Brain microvascular endothelial cell (primary cell): ENCODE data around the gene NCMAP.
"Not testable (repeated sequence)": the region's sequence is repeated elsewhere in the genome, so short reads cannot be mapped to it uniquely, and the experiment has no call there.

Experiments used
- DNase-seq: peaks from one replicate; pipeline ENCODE4 v3.0.0-alpha.2; 2020
- H3K27ac ChIP-seq: fragments of 250-450 bp; sonication (Bioruptor Pico); 2 replicates; pipeline ENCODE4 v1.5.1; 2020; ENCODE audit warnings: mild to moderate bottlenecking, moderate library complexity
- H3K27me3 ChIP-seq: fragments of 250-450 bp; sonication (Bioruptor Pico); replicated peaks from 2 replicates; pipeline ENCODE4 v1.5.1; 2020; ENCODE audit warnings: mild to moderate bottlenecking
- H3K36me3 ChIP-seq: fragments of 250-450 bp; sonication (Bioruptor Pico); replicated peaks from 2 replicates; pipeline ENCODE4 v1.5.1; 2020; ENCODE audit warnings: mild to moderate bottlenecking
- H3K4me3 ChIP-seq: 2 replicates; pipeline ENCODE4 v1.5.1; 2011; ENCODE audit warnings: low read depth, mild to moderate bottlenecking, control low read depth, low read length, moderate library complexity
- CTCF ChIP-seq: IDR thresholded peaks from 2 replicates; pipeline ENCODE4 v1.5.1; 2011; ENCODE audit warnings: low read depth, mild to moderate bottlenecking, moderate library complexity, low read length, control low read depth, inconsistent platforms; ENCODE audit errors: missing control alignments
- in situ Hi-C: cut with HindIII; loops from 2 replicates; pipeline ENCODE4 v1.10.0; 2017; ENCODE audit warnings: low sequenced_read_pairs, low pct_ligation_motif_present

NCMAP gene

GRCh38 chr1:24547195-24547594 is 8.7 kb upstream of the NCMAP start:
- H3K27me3 ChIP-seq, result peaks cover 10% of the 10 kb centered on the region
- H3K4me3 ChIP-seq, result no peak overlapping the region
- DNase-seq, result no peak
- H3K27ac ChIP-seq, result no peak overlapping the region
- in situ Hi-C loops, result no loop called here
- no peak for TF ChIP-seq CTCF
- no peaks in the 10 kb centered on the region for H3K36me3 ChIP-seq

- no peak for DNase-seq
- Histone ChIP-seq H3K27ac (no peak overlapping the region), H3K4me3 (no peak overlapping the region), H3K36me3 (no peaks in the 10 kb centered on the region), H3K27me3 (peaks cover 10% of the 10 kb centered on the region)
- TF ChIP-seq CTCF, result no peak
- in situ Hi-C loops, result no loop called here
Measured at GRCh38 chr1:24548070-24548469, 7.8 kb upstream of the NCMAP start.

- peaks cover 10% of the 10 kb centered on the region for H3K27me3 ChIP-seq
- H3K36me3 ChIP-seq, H3K4me3 ChIP-seq, DNase-seq, in situ Hi-C loops, H3K27ac ChIP-seq: not testable (repeated sequence)
Measured at GRCh38 chr1:24549210-24549609, 6.7 kb upstream of the NCMAP start.

- no peak for DNase-seq
- H3K27me3 ChIP-seq, result peaks cover 15% of the 10 kb centered on the region
- in situ Hi-C loops, result no loop called here
- H3K4me3 ChIP-seq, result no peak overlapping the region
- H3K27ac ChIP-seq, result no peak overlapping the region
- H3K36me3 ChIP-seq, result no peaks in the 10 kb centered on the region
- TF ChIP-seq CTCF, result no peak
Measured at GRCh38 chr1:24551290-24551959, 4.5 kb upstream of the NCMAP start.

- H3K27me3 ChIP-seq, result peaks cover 18% of the 10 kb centered on the region
- H3K36me3 ChIP-seq, result no peaks in the 10 kb centered on the region
- no peak overlapping the region for H3K27ac ChIP-seq
- TF ChIP-seq CTCF, result no peak
- no peak overlapping the region for H3K4me3 ChIP-seq
- in situ Hi-C loops, result no loop called here
- peak; percentile 12 for DNase-seq
Measured at GRCh38 chr1:24551960-24552571, 3.8 kb upstream of the NCMAP start.

- H3K4me3 ChIP-seq, result no peak overlapping the region
- in situ Hi-C loops, result no loop called here
- TF ChIP-seq CTCF, result no peak
- H3K36me3 ChIP-seq, result no peaks in the 10 kb centered on the region
- peaks cover 17% of the 10 kb centered on the region for H3K27me3 ChIP-seq
- no peak overlapping the region for H3K27ac ChIP-seq
- no peak for DNase-seq
Measured at GRCh38 chr1:24553931-24554330, 2.0 kb upstream of the NCMAP start.
